ENCODE data around the gene C3orf18. TPM values are rescaled to one million over a fixed set of nuclear protein-coding genes. Genes with fewer than 3 reads are reported as not detected.
"Not testable (repeated sequence)": the region's sequence is repeated elsewhere in the genome, so short reads cannot be mapped to it uniquely, and the experiment has no call there.

Gene C3orf18
- total RNA-seq, 4 donors from 2014 or later: 1.3 to 3.7 (median 2.2) TPM

GRCh38 chr3:50515565-50516439, 51.7 kb downstream of the C3orf18 start:
- no peaks in the 10 kb centered on the region for H3K27me3 ChIP-seq
- DNase-seq (ENCODE audit: low spot score in 2 of 2): no peak
- H3K9me3 ChIP-seq: no peaks in the 10 kb centered on the region
- H3K27ac ChIP-seq: no peak overlapping the region
- WGBS: 16% methylated on average over 19 of the region's 22 CpGs
- peaks cover 14% of the 10 kb centered on the region for H3K4me1 ChIP-seq
- H3K4me3 ChIP-seq: peak overlapping the region; percentile 2
- TF ChIP-seq POLR2A (IDR thresholded peaks at IDR 0.05): no peak
- no peak for TF ChIP-seq CTCF (IDR thresholded peaks at IDR 0.05)
- TF ChIP-seq POLR2AphosphoS5 (IDR thresholded peaks at IDR 0.05): no peak
- no peak for TF ChIP-seq EP300 (IDR thresholded peaks at IDR 0.05)
- H3K36me3 ChIP-seq: no peaks in the 10 kb centered on the region

GRCh38 chr3:50512908-50513307, 54.6 kb downstream of the C3orf18 start:
- H3K9me3 ChIP-seq; H3K27ac ChIP-seq; H3K27me3 ChIP-seq; H3K4me3 ChIP-seq; DNase-seq (ENCODE audit: low spot score in 2 of 2); H3K36me3 ChIP-seq: not testable (repeated sequence)
- WGBS: 92% methylated on average over 4 of the region's 8 CpGs
- H3K4me1 ChIP-seq: peaks cover 14% of the 10 kb centered on the region

- no peak overlapping the region for H3K4me3 ChIP-seq
- no peaks in the 10 kb centered on the region for H3K9me3 ChIP-seq
- H3K4me1 ChIP-seq: peaks cover 14% of the 10 kb centered on the region
- no peaks in the 10 kb centered on the region for H3K27me3 ChIP-seq
- no peak for TF ChIP-seq POLR2A (IDR thresholded peaks at IDR 0.05)
- TF ChIP-seq POLR2AphosphoS5 (IDR thresholded peaks at IDR 0.05): no peak
- no peak for TF ChIP-seq EP300 (IDR thresholded peaks at IDR 0.05)
- TF ChIP-seq CTCF (IDR thresholded peaks at IDR 0.05): no peak
- DNase-seq (ENCODE audit: low spot score in 2 of 2): no peak
- no peaks in the 10 kb centered on the region for H3K36me3 ChIP-seq
- WGBS: 100% methylated on average over 3 of the region's 3 CpGs
- no peak overlapping the region for H3K27ac ChIP-seq
Observed at GRCh38 chr3:50512131-50512530, 55.4 kb downstream of the C3orf18 start.

GRCh38 chr3:50510325-50510724, 57.2 kb downstream of the C3orf18 start:
- no peak for DNase-seq (ENCODE audit: low spot score in 2 of 2)
- TF ChIP-seq CTCF (IDR thresholded peaks at IDR 0.05): no peak
- no peak for TF ChIP-seq EP300 (IDR thresholded peaks at IDR 0.05)
- no peak for TF ChIP-seq POLR2AphosphoS5 (IDR thresholded peaks at IDR 0.05)
- no peak for TF ChIP-seq POLR2A (IDR thresholded peaks at IDR 0.05)
- 89% methylated on average over 2 of the region's 2 CpGs for WGBS
- Histone ChIP-seq H3K9me3 (no peaks in the 10 kb centered on the region), H3K36me3 (no peaks in the 10 kb centered on the region), H3K27me3 (no peaks in the 10 kb centered on the region), H3K27ac (no peak overlapping the region), H3K4me3 (no peak overlapping the region), H3K4me1 (no peaks in the 10 kb centered on the region)

- Histone ChIP-seq H3K9me3 (no peaks in the 10 kb centered on the region), H3K4me3 (no peak overlapping the region), H3K27me3 (no peaks in the 10 kb centered on the region), H3K4me1 (no peaks in the 10 kb centered on the region), H3K27ac (no peak overlapping the region), H3K36me3 (no peaks in the 10 kb centered on the region)
- WGBS: 85% methylated on average over 5 of the region's 5 CpGs
- TF ChIP-seq CTCF (IDR thresholded peaks at IDR 0.05): no peak
- no peak for TF ChIP-seq EP300 (IDR thresholded peaks at IDR 0.05)
- TF ChIP-seq POLR2AphosphoS5 (IDR thresholded peaks at IDR 0.05): no peak
- no peak for TF ChIP-seq POLR2A (IDR thresholded peaks at IDR 0.05)
- no peak for DNase-seq (ENCODE audit: low spot score in 2 of 2)
Observed at GRCh38 chr3:50509715-50510114, 57.8 kb downstream of the C3orf18 start.
